ENCODE results near the gene MAPKAP1.

DNA sequence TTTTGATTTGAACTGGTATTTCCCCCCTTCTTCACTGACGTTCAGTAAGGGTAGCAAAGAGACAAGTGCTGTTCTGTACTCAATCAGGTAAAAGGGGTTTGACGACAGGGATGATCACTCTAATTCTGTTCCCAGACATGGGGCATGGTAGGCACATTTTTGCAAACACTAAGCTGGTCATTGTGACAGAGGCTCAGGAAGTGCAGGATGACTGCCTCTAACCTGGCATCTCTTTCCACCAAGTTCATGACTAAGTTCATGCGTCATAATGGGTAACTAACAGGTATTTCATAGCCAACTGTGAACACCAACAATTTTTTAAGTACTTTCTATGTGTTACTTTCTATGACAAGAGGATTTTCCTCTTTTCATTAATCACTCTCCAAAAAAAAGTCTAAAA lies 166.5 kb downstream of the MAPKAP1 start:
- TF ChIP-seq, protein P1, sequence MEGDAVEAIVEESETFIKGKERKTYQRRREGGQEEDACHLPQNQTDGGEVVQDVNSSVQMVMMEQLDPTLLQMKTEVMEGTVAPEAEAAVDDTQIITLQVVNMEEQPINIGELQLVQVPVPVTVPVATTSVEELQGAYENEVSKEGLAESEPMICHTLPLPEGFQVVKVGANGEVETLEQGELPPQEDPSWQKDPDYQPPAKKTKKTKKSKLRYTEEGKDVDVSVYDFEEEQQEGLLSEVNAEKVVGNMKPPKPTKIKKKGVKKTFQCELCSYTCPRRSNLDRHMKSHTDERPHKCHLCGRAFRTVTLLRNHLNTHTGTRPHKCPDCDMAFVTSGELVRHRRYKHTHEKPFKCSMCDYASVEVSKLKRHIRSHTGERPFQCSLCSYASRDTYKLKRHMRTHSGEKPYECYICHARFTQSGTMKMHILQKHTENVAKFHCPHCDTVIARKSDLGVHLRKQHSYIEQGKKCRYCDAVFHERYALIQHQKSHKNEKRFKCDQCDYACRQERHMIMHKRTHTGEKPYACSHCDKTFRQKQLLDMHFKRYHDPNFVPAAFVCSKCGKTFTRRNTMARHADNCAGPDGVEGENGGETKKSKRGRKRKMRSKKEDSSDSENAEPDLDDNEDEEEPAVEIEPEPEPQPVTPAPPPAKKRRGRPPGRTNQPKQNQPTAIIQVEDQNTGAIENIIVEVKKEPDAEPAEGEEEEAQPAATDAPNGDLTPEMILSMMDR (IDR thresholded peaks at IDR 0.05; ENCODE audit: insufficient read depth, low read length, poor library complexity, severe bottlenecking), result no peak
- TF ChIP-seq EZH2phosphoT487 (conservative IDR thresholded peaks at IDR 0.05; ENCODE audit: low read length), result no peak
